WTC11 (cell line): ENCODE data around the gene SGSM2. TPM values are rescaled to one million over a fixed set of nuclear protein-coding genes. Genes with fewer than 3 reads are reported as not detected.

ENCODE experiments used
- ATAC-seq: fragments of 200-7000 bp; cut with Tn5 transposase; 2 replicates; pipeline ENCODE4 v1.10.0; 2021; ENCODE audit warnings: mild to moderate bottlenecking, moderate library complexity
- CTCF ChIA-PET: fragments of 300-600 bp; sonication (Branson Sonifier 250); formaldehyde crosslinking; loops from one replicate; lab custom pipeline; 2021; ENCODE audit warnings: antibody characterized with exemption; lab: Charles Lee
- POLR2A ChIA-PET: fragments of 350-600 bp; sonication (Branson Sonifier 250); formaldehyde crosslinking; loops from one replicate; lab custom pipeline; 2021; ENCODE audit warnings: antibody characterized with exemption; lab: Charles Lee
- DNase-seq: peaks from one replicate; pipeline ENCODE4 v3.0.0; 2021; ENCODE audit warnings: low spot score
- H3K27ac Mint-ChIP-seq: 2 replicates; pipeline ENCODE4 v1.8.0; 2021; ENCODE audit warnings: mixed read lengths
- H3K27me3 Mint-ChIP-seq: 2 replicates; pipeline ENCODE4 v1.8.0; 2021; ENCODE audit warnings: low read depth, mild to moderate bottlenecking, moderate library complexity, mixed read lengths
- H3K36me3 Mint-ChIP-seq: 2 replicates; pipeline ENCODE4 v1.8.0; 2021; ENCODE audit warnings: mixed read lengths
- H3K4me1 Mint-ChIP-seq: 2 replicates; pipeline ENCODE4 v1.8.0; 2022; ENCODE audit warnings: mixed read lengths
- H3K4me3 Mint-ChIP-seq: 2 replicates; pipeline ENCODE4 v1.8.0; 2021; ENCODE audit warnings: mild to moderate bottlenecking, moderate library complexity, mixed read lengths
- H3K9me3 Mint-ChIP-seq: 2 replicates; pipeline ENCODE4 v1.8.0; 2021; ENCODE audit warnings: mixed read lengths
- ATF6 ChIP-seq: sonication (generic); formaldehyde crosslinking; IDR thresholded peaks from 2 replicates; pipeline ENCODE4 v1.8.1; 2023; ENCODE audit warnings: mild to moderate bottlenecking, missing genetic modification reagents
- CDX4 ChIP-seq: fragments of 250-450 bp; sonication (Bioruptor Pico); IDR thresholded peaks from 2 replicates; pipeline ENCODE4 v1.9.0; 2021; ENCODE audit warnings: moderate library complexity, mild to moderate bottlenecking, inconsistent platforms, borderline replicate concordance
- ELF4 ChIP-seq: sonication (generic); formaldehyde crosslinking; IDR thresholded peaks from 2 replicates; pipeline ENCODE4 v1.8.1; 2022; ENCODE audit warnings: low read depth, mild to moderate bottlenecking, moderate library complexity, missing genetic modification reagents
- ERG ChIP-seq: fragments of 250-450 bp; sonication (Bioruptor Pico); IDR thresholded peaks from 2 replicates; pipeline ENCODE4 v1.8.0; 2021; ENCODE audit warnings: mild to moderate bottlenecking
- ESRRA ChIP-seq: sonication (generic); formaldehyde crosslinking; IDR thresholded peaks from 2 replicates; pipeline ENCODE4 v1.8.1; 2022; ENCODE audit warnings: mild to moderate bottlenecking, missing genetic modification reagents, borderline replicate concordance
- FOXP1 ChIP-seq: sonication (generic); formaldehyde crosslinking; IDR thresholded peaks from 2 replicates; pipeline ENCODE4 v1.8.0; 2022; ENCODE audit warnings: missing genetic modification reagents, mild to moderate bottlenecking, moderate library complexity, borderline replicate concordance
- GABPB1 ChIP-seq: sonication (generic); formaldehyde crosslinking; IDR thresholded peaks from 2 replicates; pipeline ENCODE4 v1.8.1; 2023; ENCODE audit warnings: mild to moderate bottlenecking, missing genetic modification reagents
- GRHL2 ChIP-seq: fragments of 250-450 bp; sonication (Bioruptor Pico); IDR thresholded peaks from 2 replicates; pipeline ENCODE4 v1.8.0; 2022; ENCODE audit warnings: mild to moderate bottlenecking, moderate library complexity; ENCODE audit not compliant: insufficient replicate concordance, severe bottlenecking
- JAZF1 ChIP-seq: fragments of 250-450 bp; sonication (Bioruptor Pico); IDR thresholded peaks from 2 replicates; pipeline ENCODE4 v1.9.0; 2021; ENCODE audit warnings: moderate library complexity, mild to moderate bottlenecking, inconsistent platforms
- MAX ChIP-seq: sonication (generic); formaldehyde crosslinking; IDR thresholded peaks from 2 replicates; pipeline ENCODE4 v1.8.0; 2022; ENCODE audit warnings: mild to moderate bottlenecking, missing genetic modification reagents
- OVOL2 ChIP-seq: fragments of 250-450 bp; sonication (Bioruptor Pico); IDR thresholded peaks from 2 replicates; pipeline ENCODE4 v1.9.0; 2021; ENCODE audit warnings: mild to moderate bottlenecking, borderline replicate concordance
- PRDM15 ChIP-seq: sonication (generic); formaldehyde crosslinking; IDR thresholded peaks from 2 replicates; pipeline ENCODE4 v1.8.0; 2022; ENCODE audit warnings: missing genetic modification reagents
- PREB ChIP-seq: sonication (generic); formaldehyde crosslinking; IDR thresholded peaks from 2 replicates; pipeline ENCODE4 v1.8.1; 2022; ENCODE audit warnings: mild to moderate bottlenecking, missing genetic modification reagents, moderate library complexity, borderline replicate concordance
- RELA ChIP-seq: sonication (generic); formaldehyde crosslinking; IDR thresholded peaks from 2 replicates; pipeline ENCODE4 v1.8.1; 2022; ENCODE audit warnings: missing genetic modification reagents, mild to moderate bottlenecking, borderline replicate concordance
- SMAD3 ChIP-seq: sonication (generic); formaldehyde crosslinking; IDR thresholded peaks from 2 replicates; pipeline ENCODE4 v1.8.0; 2022; ENCODE audit warnings: missing genetic modification reagents, mild to moderate bottlenecking, borderline replicate concordance
- TEAD1 ChIP-seq: sonication (generic); formaldehyde crosslinking; IDR thresholded peaks from 2 replicates; pipeline ENCODE4 v1.8.0; 2022; ENCODE audit warnings: mild to moderate bottlenecking, missing genetic modification reagents
- ZNF219 ChIP-seq: sonication (generic); formaldehyde crosslinking; IDR thresholded peaks from 2 replicates; pipeline ENCODE4 v1.8.0; 2023; ENCODE audit warnings: missing genetic modification reagents, mild to moderate bottlenecking, borderline replicate concordance
- ZNF317 ChIP-seq: sonication (generic); formaldehyde crosslinking; IDR thresholded peaks from 2 replicates; pipeline ENCODE4 v1.8.1; 2023; ENCODE audit warnings: low read depth, mild to moderate bottlenecking, moderate library complexity, missing genetic modification reagents, borderline replicate concordance
- ZNF396 ChIP-seq: fragments of 250-450 bp; sonication (Bioruptor Pico); IDR thresholded peaks from 2 replicates; pipeline ENCODE4 v1.8.0; 2021; ENCODE audit warnings: mild to moderate bottlenecking, moderate library complexity, borderline replicate concordance
- total RNA-seq: library from RNA; stranded (reverse); gene quantifications from 3 replicates; pipeline ENCODE4 v1.2.3, GENCODE V29; 2021
- TF ChIP-seq, protein P1 (sequence below): fragments of 250-450 bp; sonication (Bioruptor Pico); IDR thresholded peaks from 2 replicates; pipeline ENCODE4 v2.1.2; 2022; ENCODE audit warnings: mild to moderate bottlenecking, moderate library complexity
- TF ChIP-seq, protein P2 (sequence below): sonication (generic); formaldehyde crosslinking; IDR thresholded peaks from 2 replicates; pipeline ENCODE4 v1.8.1; 2023; ENCODE audit warnings: mild to moderate bottlenecking, moderate library complexity, missing genetic modification reagents

SGSM2 gene
- total RNA-seq, 1 experiment from 2014 or later: 50.3 TPM

GRCh38 chr17:2336215-2336851, 968 bp upstream of the SGSM2 start, which contains the start of gene TSR1 (continued):
- TF ChIP-seq FOXP1 (CRISPR knock-in tag) (peak; percentile 25; the same call in 1 of the 2 replicates), ELF4 (CRISPR knock-in tag) (no peak), TEAD1 (CRISPR knock-in tag) (peak; percentile 75; the same call in 1 of the 2 replicates), CDX4 (CRISPR knock-in tag) (no peak), PREB (CRISPR knock-in tag) (no peak), GABPB1 (CRISPR knock-in tag) (peak; percentile 81), ERG (CRISPR knock-in tag) (no peak), ZNF317 (CRISPR knock-in tag) (no peak), GRHL2 (no peak), ESRRA (CRISPR knock-in tag) (no peak), JAZF1 (no peak), ZNF396 (no peak), ATF6 (CRISPR knock-in tag) (no peak)
- TF ChIP-seq, protein P1, sequence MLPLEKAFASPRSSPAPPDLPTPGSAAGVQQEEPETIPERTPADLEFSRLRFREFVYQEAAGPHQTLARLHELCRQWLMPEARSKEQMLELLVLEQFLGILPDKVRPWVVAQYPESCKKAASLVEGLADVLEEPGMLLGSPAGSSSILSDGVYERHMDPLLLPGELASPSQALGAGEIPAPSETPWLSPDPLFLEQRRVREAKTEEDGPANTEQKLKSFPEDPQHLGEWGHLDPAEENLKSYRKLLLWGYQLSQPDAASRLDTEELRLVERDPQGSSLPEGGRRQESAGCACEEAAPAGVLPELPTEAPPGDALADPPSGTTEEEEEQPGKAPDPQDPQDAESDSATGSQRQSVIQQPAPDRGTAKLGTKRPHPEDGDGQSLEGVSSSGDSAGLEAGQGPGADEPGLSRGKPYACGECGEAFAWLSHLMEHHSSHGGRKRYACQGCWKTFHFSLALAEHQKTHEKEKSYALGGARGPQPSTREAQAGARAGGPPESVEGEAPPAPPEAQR (CRISPR knock-in tag): no peak
- TF ChIP-seq, protein P2, sequence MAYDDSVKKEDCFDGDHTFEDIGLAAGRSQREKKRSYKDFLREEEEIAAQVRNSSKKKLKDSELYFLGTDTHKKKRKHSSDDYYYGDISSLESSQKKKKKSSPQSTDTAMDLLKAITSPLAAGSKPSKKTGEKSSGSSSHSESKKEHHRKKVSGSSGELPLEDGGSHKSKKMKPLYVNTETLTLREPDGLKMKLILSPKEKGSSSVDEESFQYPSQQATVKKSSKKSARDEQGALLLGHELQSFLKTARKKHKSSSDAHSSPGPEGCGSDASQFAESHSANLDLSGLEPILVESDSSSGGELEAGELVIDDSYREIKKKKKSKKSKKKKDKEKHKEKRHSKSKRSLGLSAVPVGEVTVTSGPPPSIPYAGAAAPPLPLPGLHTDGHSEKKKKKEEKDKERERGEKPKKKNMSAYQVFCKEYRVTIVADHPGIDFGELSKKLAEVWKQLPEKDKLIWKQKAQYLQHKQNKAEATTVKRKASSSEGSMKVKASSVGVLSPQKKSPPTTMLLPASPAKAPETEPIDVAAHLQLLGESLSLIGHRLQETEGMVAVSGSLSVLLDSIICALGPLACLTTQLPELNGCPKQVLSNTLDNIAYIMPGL (CRISPR knock-in tag): no peak; the same call in 1 of the 2 replicates

DNA sequence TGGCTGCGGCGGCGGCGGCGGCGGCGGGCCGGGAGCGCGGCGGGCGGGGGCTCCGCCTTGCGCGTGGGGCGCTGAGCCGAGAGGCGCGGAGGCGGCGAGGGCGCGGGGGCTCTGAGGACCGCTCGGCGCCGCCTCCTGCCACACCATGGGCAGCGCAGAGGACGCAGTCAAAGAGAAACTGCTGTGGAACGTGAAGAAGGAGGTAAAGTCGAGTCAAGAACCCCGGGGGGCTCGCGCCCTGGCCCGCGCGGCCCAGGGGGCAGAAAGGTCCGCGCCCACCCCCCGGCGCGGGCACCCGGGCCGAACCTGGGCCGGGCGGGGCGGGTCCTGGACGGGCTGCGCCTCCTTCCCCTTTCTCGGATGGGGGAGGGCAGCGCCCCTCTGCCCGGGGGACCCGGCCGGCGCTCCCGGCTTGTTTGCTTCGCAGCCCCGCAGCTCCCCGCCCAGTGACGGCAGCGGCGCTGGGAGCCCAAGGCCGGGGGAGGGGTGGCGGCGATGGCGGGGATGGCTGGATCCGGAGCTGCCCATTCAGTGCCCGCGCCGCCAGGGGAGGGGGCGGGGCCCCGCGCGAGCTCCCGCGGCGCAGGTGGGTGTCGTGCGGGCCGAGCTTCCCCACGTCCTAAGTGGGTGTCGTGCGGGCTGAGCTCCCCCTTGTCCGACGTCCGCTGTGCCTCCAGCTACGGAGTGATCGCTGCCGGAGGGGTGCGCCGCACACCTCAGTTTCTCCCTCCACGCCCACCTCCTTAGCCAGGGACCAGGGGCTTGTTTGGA, 428 bp downstream of the SGSM2 start:
- peak overlapping the region; percentile 77 for H3K4me3 Mint-ChIP-seq
- no peaks in the 10 kb centered on the region for H3K9me3 Mint-ChIP-seq
- ChIA-PET CTCF (interaction anchor here (1.0 to 5.0 kb wide), 12 partner anchors 10 to 283 kb away, joined by 3 to 119 read pairs (median 15); partner anchors contain the start of genes HIC1, SMG6 and SRR), POLR2A (interaction anchor here (1.1 to 3.1 kb wide), 5 partner anchors 9 to 62 kb away, joined by 6 to 38 read pairs (median 6); partner anchors contain the start of genes SMG6 and SRR)
- H3K27me3 Mint-ChIP-seq: no peaks in the 10 kb centered on the region
- H3K4me1 Mint-ChIP-seq: peaks cover 4% of the 10 kb centered on the region
- peak; percentile 63 for DNase-seq
- H3K27ac Mint-ChIP-seq: no peak overlapping the region
- peaks cover 9% of the 10 kb centered on the region for H3K36me3 Mint-ChIP-seq
- ATAC-seq: peak; percentile 27
- TF ChIP-seq ELF4 (CRISPR knock-in tag) (no peak), PRDM15 (CRISPR knock-in tag) (no peak), MAX (peak; percentile 31; the same call in 1 of the 2 replicates), OVOL2 (CRISPR knock-in tag) (no peak), SMAD3 (CRISPR knock-in tag) (no peak), ZNF219 (CRISPR knock-in tag) (no peak), RELA (CRISPR knock-in tag) (no peak)
